HL-60 (cell line): ENCODE measurements around the gene CRABP2.

Experiments
- DNase-seq, 2 experiments: peaks; one replicate each; pipeline ENCODE4 v3.0.0-alpha.2; 2010 to 2020; ENCODE audit warnings: low read depth in 1 of 2, low spot score in 1 of 2
- H3K27ac ChIP-seq: fragments of 250-450 bp; sonication (Bioruptor Pico); replicated peaks from 2 replicates; pipeline ENCODE4 v1.5.1; 2020; ENCODE audit warnings: mild to moderate bottlenecking, moderate library complexity
- H3K27me3 ChIP-seq: fragments of 250-450 bp; sonication (Bioruptor Pico); 2 replicates; pipeline ENCODE4 v1.5.1; 2021; ENCODE audit warnings: mild to moderate bottlenecking, moderate library complexity; ENCODE audit not compliant: insufficient read depth, poor library complexity, severe bottlenecking
- H3K4me3 ChIP-seq: replicated peaks from 2 replicates; pipeline ENCODE4 v1.5.1; 2011; ENCODE audit warnings: mild to moderate bottlenecking, control low read depth, low read length; ENCODE audit not compliant: insufficient read depth
- CTCF ChIP-seq: IDR thresholded peaks from one replicate; pipeline ENCODE4 v1.5.1; 2011; ENCODE audit warnings: low read length, control low read depth, inconsistent platforms; ENCODE audit not compliant: insufficient read depth
- GABPA ChIP-seq: IDR thresholded peaks from 2 replicates; pipeline ENCODE4 v1.6.1; 2012; ENCODE audit warnings: low read depth
- POLR2AphosphoS5 ChIP-seq: IDR thresholded peaks from 2 replicates; pipeline ENCODE4 v1.6.1; 2012; ENCODE audit warnings: low read depth
- REST ChIP-seq: IDR thresholded peaks from 2 replicates; pipeline ENCODE4 v1.6.1; 2012; ENCODE audit warnings: low read depth; ENCODE audit not compliant: insufficient replicate concordance
- SPI1 ChIP-seq: IDR thresholded peaks from 2 replicates; pipeline ENCODE4 v1.6.1; 2012; ENCODE audit warnings: low read depth, mild to moderate bottlenecking, borderline replicate concordance

The CRABP2 gene

DNA sequence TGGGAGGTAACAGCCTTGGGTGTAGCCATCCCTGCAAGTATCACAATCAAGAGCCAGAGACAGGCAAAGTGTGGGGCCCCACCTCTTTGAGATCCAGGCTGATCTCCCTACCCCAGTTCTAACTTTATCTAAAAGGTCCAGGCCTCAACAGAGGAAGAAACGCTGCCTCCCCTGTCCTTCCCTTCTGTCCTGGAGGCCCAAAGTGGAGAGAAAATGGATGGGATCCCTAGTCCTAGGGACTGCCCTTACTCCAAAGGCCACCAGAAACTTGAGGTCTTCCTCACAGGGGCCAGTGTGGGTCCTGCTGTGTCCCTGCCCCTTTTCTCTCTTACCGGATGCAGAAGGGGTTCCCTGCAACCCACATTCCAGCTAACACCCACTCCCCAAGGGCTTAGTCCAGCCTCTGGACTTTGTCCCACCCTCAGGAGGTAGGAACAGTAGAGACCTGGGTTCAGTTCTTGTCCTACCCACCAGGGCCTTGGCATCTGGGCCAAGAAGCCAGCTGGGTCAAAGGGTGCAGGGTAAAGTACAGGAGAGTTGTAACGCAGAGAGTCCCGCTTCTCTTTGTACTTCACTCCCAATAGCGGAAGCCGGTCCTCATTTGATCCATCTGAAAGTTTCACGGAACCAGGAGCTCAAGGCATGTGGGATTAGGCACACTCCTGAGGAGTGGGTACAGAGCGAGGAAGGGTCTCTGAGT lies 44.2 kb upstream of the CRABP2 start:
- Histone ChIP-seq H3K4me3 (peak overlapping the region; percentile 75), H3K27me3 (no peaks in the 10 kb centered on the region), H3K27ac (peak overlapping the region; percentile 99)
- peak in 1 of 2 experiments; percentile 76 for DNase-seq
- no peak for TF ChIP-seq REST
- no peak; the same call in 1 of the 2 replicates for TF ChIP-seq POLR2AphosphoS5
- no peak for TF ChIP-seq CTCF

GRCh38 chr1:156748670-156749418 lies 43.5 kb upstream of the CRABP2 start:
- TF ChIP-seq POLR2AphosphoS5 (peak; percentile 82), REST (no peak), CTCF (no peak), GABPA (peak; percentile 80), SPI1 (0 out of 2 replicates have a peak, but pooled peaks have one; percentile 30)
- Histone ChIP-seq H3K27me3 (no peaks in the 10 kb centered on the region), H3K4me3 (peak overlapping the region; percentile 75), H3K27ac (peak overlapping the region; percentile 99)
- peak; percentile 85 to 89 for DNase-seq

- Histone ChIP-seq H3K27me3 (no peaks in the 10 kb centered on the region), H3K27ac (peak overlapping the region; percentile 99), H3K4me3 (peak overlapping the region; percentile 75)
- DNase-seq = no peak
- TF ChIP-seq GABPA (no peak), REST (no peak), POLR2AphosphoS5 (0 out of 2 replicates have a peak, but pooled peaks have one; percentile 36)
Observed at GRCh38 chr1:156747742-156748669, 42.6 kb upstream of the CRABP2 start.
